HG03045 (cell line): Measurements from ENCODE around the gene UGT2B10.

Experiments
- ATAC-seq: cut with Tn5 transposase; IDR thresholded peaks from one replicate; pipeline ENCODE4 v1.9.1; 2021; ENCODE audit warnings: mild to moderate bottlenecking, moderate library complexity; ENCODE audit not compliant: unreplicated experiment

UGT2B10 gene

DNA sequence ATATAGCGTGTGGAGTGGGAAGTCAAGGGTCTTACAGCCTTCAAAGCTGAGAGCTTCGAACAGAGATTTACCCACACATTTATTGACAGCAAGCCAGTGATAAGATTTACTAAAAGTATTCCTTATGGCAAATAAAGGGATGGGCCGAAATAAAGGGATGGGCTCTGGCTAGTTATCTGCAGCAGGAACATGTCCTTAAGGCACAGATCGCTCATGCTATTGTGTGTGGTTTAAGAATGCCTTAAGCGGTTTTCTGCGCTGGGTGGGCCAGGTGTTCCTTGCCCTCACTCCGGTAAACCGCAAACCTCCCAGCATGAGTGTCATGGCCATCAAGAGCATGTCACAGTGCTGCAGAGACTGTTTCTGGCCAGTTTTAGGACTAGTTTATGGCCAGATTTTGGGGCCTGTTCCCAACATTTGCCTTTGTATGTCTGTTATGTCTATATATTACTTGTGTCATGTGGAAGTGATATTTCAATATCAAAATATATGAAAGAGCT is 53.5 kb downstream of the UGT2B10 start:
- ATAC-seq, result no peak

DNA sequence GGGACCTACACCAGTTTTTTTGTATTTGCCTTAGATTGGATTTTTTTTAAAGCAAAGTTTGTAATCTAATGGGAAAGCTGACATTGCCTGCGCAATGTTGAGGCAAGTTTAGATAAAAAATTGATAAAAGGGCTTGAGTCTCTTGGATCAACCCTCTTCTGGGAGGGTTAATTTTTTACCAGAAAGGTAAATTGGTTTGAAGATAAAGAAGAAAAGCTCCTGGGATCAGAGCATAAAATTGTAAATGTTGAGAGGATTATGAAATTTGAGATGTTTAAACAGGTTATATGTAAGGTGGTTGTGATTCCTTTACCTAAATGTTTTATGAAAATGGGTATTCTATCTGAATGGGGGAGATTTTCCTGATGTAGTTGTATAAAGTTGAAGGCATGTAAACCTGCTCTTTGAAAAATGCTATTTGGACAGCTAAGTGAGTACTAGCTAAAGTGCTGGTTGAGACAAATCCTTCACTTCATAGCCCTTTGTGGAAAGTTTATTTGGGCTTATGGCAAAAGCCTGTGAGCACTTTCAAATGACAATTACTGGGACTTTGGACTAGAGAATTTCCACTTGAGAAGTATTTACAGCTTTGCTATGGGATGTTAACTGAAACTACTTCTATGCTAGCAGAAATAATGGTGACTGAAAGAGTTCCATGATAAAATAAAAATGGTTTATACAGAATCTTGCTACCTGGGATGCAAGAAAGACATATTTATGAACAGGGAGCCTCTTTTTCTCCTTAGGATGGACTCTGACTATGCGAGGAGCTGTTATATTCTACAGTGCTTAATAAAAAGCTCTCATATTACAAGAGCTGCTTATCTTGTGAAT is 56.2 kb downstream of the UGT2B10 start:
- ATAC-seq, result no peak

DNA sequence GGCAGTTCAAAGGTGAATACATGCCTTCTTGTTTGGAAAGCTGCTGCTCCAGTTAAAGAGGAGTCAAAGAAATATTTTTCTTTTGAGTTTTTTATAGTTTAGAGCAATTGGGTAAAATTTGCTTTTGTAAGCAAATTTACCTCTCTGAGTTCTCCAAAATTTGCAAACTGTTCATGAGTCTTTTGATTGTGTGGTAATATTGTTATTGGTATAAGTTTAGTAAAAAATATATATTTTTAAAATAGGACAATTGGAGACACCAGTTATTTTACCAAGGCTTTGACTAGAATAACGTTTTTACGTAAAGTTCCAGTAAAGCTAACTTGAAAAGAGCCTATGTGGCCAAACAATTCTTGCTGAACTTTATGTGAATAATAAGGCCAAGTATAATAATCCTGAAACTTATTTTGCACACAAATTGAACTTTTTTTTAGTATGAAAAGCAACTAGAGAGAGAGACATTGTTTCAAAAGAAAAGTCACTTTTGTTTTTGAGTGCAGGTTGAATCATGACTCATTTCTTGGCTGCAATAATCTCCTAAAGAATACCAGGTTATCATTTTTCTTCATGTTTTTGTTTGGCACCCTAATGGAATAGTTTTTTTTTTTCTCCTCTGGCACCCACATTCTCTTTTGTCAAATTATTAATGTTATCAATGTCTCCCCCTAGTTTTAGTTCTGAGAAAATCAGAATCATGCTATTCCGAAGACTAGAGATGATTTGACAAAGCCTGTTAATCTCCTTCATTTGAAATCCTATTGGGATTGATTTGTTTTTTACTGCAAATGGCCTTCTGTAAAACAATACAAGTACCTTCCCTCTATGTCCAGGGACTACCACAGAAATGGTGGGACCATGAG is 57.1 kb downstream of the UGT2B10 start:
- ATAC-seq, result no peak

DNA sequence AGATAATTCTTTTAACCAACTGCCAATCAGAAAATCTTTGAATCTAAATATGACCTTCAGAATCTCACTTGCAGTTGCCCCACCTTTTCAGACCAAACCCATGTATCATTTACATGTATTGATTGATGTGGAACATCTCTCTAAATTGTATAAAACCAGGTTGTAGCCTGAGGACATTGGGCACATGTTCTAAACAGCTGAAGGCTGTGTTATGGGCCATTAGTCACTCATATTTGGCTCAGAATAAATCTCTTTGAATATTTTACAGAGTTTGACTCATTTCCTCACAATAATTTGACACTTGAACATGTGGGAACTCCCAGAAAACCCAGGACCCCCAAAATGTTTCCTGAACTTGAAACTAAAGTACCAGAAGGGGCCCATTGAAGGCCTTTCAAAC is 58.7 kb downstream of the UGT2B10 start:
- no peak for ATAC-seq

DNA sequence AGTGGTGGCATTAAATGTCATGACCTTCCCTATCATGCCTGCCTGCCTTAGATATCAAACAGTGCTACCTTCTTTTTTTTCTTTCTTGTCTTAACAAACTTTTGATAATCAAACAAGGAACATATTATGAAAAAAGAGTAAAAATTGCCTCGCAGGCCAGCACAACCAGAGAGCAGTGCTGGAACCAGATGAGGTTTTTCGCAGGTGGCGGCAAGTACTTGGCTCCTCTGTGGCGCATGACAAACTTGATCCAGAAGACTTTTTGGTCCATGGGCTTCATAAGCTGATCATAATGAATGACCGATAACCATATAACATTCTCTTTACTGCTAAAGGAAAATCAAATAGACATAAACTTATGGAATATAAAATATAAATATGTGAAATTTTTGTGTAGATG is 61.8 kb downstream of the UGT2B10 start:
- no peak for ATAC-seq

DNA sequence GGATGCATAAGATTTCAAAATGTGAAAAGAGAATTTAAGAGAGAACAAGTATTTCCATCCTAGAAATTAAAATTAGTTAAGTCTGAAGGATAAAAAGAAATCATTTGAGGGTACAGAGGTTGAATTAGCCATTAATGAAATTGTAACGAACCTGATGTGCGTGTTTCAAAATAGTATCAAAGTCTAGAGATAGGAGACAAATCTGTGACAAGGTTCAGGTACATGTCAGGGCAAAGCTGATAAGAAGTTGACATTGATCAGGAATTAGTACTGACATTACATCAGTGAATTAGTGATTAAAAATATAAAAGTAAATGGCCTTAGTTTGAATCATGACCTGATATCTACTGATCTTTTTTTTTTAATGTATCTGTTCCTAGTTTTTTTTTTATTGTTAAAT is 62.3 kb downstream of the UGT2B10 start:
- ATAC-seq, result no peak
